Heart left ventricle (tissue), 16 donors: ENCODE measurements around the gene ERBB4. TPM values are rescaled to one million over a fixed set of nuclear protein-coding genes. Genes with fewer than 3 reads are reported as not detected.

Experiments used
- ATAC-seq, 4 donors: fragments of 200-7000 bp; cut with Tn5 transposase; one replicate each; pipeline ENCODE4 v1.9.1; 2020 to 2022; ENCODE audit warnings: moderate library complexity in 4 of 4, mild to moderate bottlenecking in 3 of 4, moderate number of reproducible peaks in 1 of 4
- DNase-seq, 5 donors: peaks; one replicate each; pipeline ENCODE4 v3.0.0-alpha.2; 2020
- H3K27ac ChIP-seq, 12 donors: fragments of 200-600 bp; sonication (generic) in 4 of 12; one replicate each; pipeline versions ENCODE4 v1.5.0 to v1.8.0; 2016 to 2022; ENCODE audit warnings: mild to moderate bottlenecking in 2 of 12
- H3K27me3 ChIP-seq, 9 donors: fragments of 200-600 bp; sonication (generic) in 2 of 9; one replicate each; pipeline versions ENCODE4 v1.5.1 to v1.8.0; 2016 to 2022; ENCODE audit warnings: mild to moderate bottlenecking in 3 of 9
- H3K36me3 ChIP-seq, 9 donors: fragments of 200-600 bp; sonication (generic) in 2 of 9; one replicate each; pipeline versions ENCODE4 v1.5.0 to v1.8.0; 2018 to 2022; ENCODE audit warnings: mild to moderate bottlenecking in 2 of 9
- H3K4me1 ChIP-seq, 12 donors: fragments of 200-600 bp; sonication (generic) in 4 of 12; one replicate each; pipeline versions ENCODE4 v1.5.0 to v1.8.0; 2016 to 2022; ENCODE audit warnings: mild to moderate bottlenecking in 3 of 12
- H3K4me3 ChIP-seq, 12 donors: fragments of 200-600 bp; sonication (generic) in 4 of 12; one replicate each; pipeline versions ENCODE4 v1.5.0 to v1.8.0; 2017 to 2022; ENCODE audit warnings: mild to moderate bottlenecking in 9 of 12, moderate library complexity in 4 of 12
- H3K9me3 ChIP-seq, 12 donors: fragments of 200-600 bp; sonication (generic) in 4 of 12; one replicate each; pipeline versions ENCODE4 v1.5.0 to v1.8.0; 2016 to 2022; ENCODE audit warnings: mild to moderate bottlenecking in 1 of 12
- CTCF ChIP-seq, 12 donors: fragments of 200-600 bp; sonication (generic) in 4 of 12; IDR thresholded peaks; one replicate each; pipeline versions ENCODE4 v1.5.0 to v1.8.0; 2018 to 2022; ENCODE audit warnings: antibody characterized with exemption in 12 of 12, mild to moderate bottlenecking in 5 of 12
- POLR2A ChIP-seq, 2 donors: fragments of 450-650 bp; IDR thresholded peaks; one replicate each; pipeline ENCODE4 v1.6.1; 2017; ENCODE audit warnings: antibody characterized with exemption in 2 of 2, mild to moderate bottlenecking in 2 of 2, moderate library complexity in 2 of 2
- WGBS, 4 donors: extraction: QIAGEN DNeasy Blood & Tissue Kit in 2 of 4; methylation state at CpG; one replicate each; pipeline versions ENCODE4 v1.1.5 to v1.1.7; 2013 to 2018; 5-methylcytosine and 5-hydroxymethylcytosine counted together
- intact Hi-C, 10 donors: fragments of 100-400 bp; cut with DNase I; formaldehyde crosslinking; loops; one replicate each; pipeline versions ENCODE4 v1.11.1 to v1.14.2; 2022
- polyA plus RNA-seq, 2 donors: library from polyadenylated mRNA; stranded (reverse); fragments of 200-250 nt; gene quantifications; one replicate each; pipeline ENCODE4 v1.2.3, GENCODE V29; 2013
- total RNA-seq, 9 donors: library from RNA; depleted of rRNA in 2 of 9; stranded (reverse); fragments of >200 nt in 2 of 9; fragmentation: NEBNext Ultra II Directional in 3 of 9; extraction: Animal tissue kit (Norgen Biotek cat#: 25700) in 3 of 9; gene quantifications; one replicate each; pipeline versions ENCODE4 v1.1.0 to v1.2.4, GENCODE V29; 2016 to 2023
- donor health status: ischemic (EF 13 %, LVEDD 7.1; RV severe dilation, severe dysfunction).
- donor health status: healthy with polysubstance abuse.
- donor health status: DM: no; HTN: yes; CAD: no.
- donor health status: DM: no; HTN: no; CAD: no.
- donor health status: ischemic (EF 25% LVEDD 6.9; RV normal size, moderate dysfunction).
- donor health status: ischemic (EF 25% LVEDD 5.7; RV mildly dilated, moderate dysfunction).
- donor health status: healthy.
- donor health status: DM: yes; HTN: yes; CAD: no.
- donor health status: ischemic (EF 35%, LVEDD 5.7; RV mildly dilated, moderate dysfunction).
- donor health status: nonischemic (EF 11% LVEDD 7.7; RV severe dilation, severe dysfunction).
- donor health status: DM: yes; HTN: yes; CAD: no.
- donor health status: PGD.
- donor health status: ischemic (EF 29% LVEDD 5.4; RV normal size, mild dysfunction).
- donor health status: nonischemic (EF 23%, LVEDD 6.1; RV moderate dilation, normal function).

ERBB4 gene
- total and polyA plus RNA-seq, 11 donors: 1.3 to 29.5 (median 11.7) TPM

DNA sequence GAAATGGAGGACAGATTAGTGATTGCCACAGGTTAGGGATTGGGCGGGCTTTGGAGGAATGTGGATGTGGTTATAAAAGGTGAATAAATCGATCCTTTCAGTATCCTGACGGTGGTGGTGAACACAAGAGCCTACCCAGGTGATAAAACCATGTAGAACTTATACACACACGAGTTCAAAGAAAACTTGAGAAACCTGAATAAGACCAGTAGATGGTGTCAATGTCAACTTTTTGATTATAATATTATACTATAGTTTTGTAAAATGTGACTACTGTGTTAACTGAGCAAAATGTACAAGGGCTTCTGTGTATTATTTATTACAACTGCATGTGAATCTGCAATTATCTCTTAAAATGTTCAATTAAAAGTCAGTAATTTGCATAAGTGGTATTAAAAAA lies 136.3 kb downstream of the ERBB4 start:
- TF ChIP-seq POLR2A (IDR thresholded peaks at IDR 0.05): no peak
- no peak for TF ChIP-seq CTCF (IDR thresholded peaks at IDR 0.05)
- ATAC-seq (no peak), DNase-seq (no peak)
- no peaks in the 10 kb centered on the region for H3K36me3 ChIP-seq
- peaks cover 0 to 6% (median 0%) of the 10 kb centered on the region in 12 donors for H3K9me3 ChIP-seq
- H3K4me3 ChIP-seq: no peak overlapping the region
- no peak overlapping the region for H3K27ac ChIP-seq
- H3K4me1 ChIP-seq: no peaks in the 10 kb centered on the region
- intact Hi-C loops: no loop called here
- H3K27me3 ChIP-seq: no peaks in the 10 kb centered on the region
- WGBS, 4 donors: 58 to 69% (median 67%) methylated on average over 4 of the region's 4 CpGs

DNA sequence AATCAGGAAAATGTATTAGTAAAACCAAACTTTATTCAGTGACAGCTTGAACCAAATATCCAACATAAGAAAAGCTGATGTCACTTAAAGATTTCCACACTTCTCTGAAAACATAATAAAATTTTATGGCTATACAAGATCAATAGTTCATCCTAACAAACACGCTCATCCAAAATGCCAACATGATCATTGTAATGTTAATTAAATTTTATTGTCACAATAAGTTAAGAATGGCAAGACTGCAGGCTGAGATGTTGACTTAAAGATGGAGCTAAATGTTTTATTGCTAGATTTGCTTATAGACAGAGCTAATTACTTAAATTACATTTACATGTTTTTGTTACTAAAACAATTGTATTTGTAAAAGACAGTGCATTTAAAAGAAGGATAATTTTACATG lies 140.3 kb downstream of the ERBB4 start:
- no peaks in the 10 kb centered on the region for H3K9me3 ChIP-seq
- ATAC-seq (no peak), DNase-seq (no peak)
- H3K27ac ChIP-seq: no peak overlapping the region
- 85 to 89% (median 88%) methylated on average over 1 of the region's 1 CpG for whole genome bisulfite sequencing, 4 donors
- no peaks in the 10 kb centered on the region for H3K4me1 ChIP-seq
- H3K4me3 ChIP-seq: no peak overlapping the region
- intact Hi-C loops: no loop called here
- no peak for TF ChIP-seq POLR2A (IDR thresholded peaks at IDR 0.05)
- no peak for TF ChIP-seq CTCF (IDR thresholded peaks at IDR 0.05)
- no peaks in the 10 kb centered on the region for H3K27me3 ChIP-seq
- H3K36me3 ChIP-seq: no peaks in the 10 kb centered on the region

GRCh38 chr2:212392544-212392943 lies 146.1 kb downstream of the ERBB4 start:
- Histone ChIP-seq H3K27ac (no peak overlapping the region), H3K9me3 (no peaks in the 10 kb centered on the region), H3K27me3 (no peaks in the 10 kb centered on the region), H3K4me3 (no peak overlapping the region), H3K4me1 (no peaks in the 10 kb centered on the region), H3K36me3 (no peaks in the 10 kb centered on the region)
- ATAC-seq (no peak), DNase-seq (no peak)
- intact Hi-C loops: no loop called here
- WGBS, 4 donors: 87 to 94% (median 92%) methylated on average over 3 of the region's 3 CpGs
- TF ChIP-seq CTCF (IDR thresholded peaks at IDR 0.05) (no peak), POLR2A (IDR thresholded peaks at IDR 0.05) (no peak)

- Histone ChIP-seq H3K27ac (no peak overlapping the region), H3K4me3 (no peak overlapping the region), H3K27me3 (no peaks in the 10 kb centered on the region), H3K4me1 (no peaks in the 10 kb centered on the region), H3K9me3 (no peaks in the 10 kb centered on the region), H3K36me3 (no peaks in the 10 kb centered on the region)
- intact Hi-C loops: no loop called here
- DNase-seq (no peak), ATAC-seq (no peak)
- WGBS, 4 donors: 53 to 85% (median 74%) methylated on average over 2 of the region's 2 CpGs
- no peak for TF ChIP-seq POLR2A (IDR thresholded peaks at IDR 0.05)
- TF ChIP-seq CTCF (IDR thresholded peaks at IDR 0.05): no peak
Observed at GRCh38 chr2:212392043-212392442, 146.6 kb downstream of the ERBB4 start.
